Ovary (tissue), 9 donors: ENCODE results near the gene AGBL4. TPM values are rescaled to one million over a fixed set of nuclear protein-coding genes. Genes with fewer than 3 reads are reported as not detected.

Experiments
- DNase-seq, 5 donors: peaks; one replicate each; pipeline ENCODE4 v3.0.0-alpha.2; 2019 to 2020
- H3K27ac ChIP-seq, 2 donors: fragments of 200-600 bp; one replicate each; pipeline versions ENCODE4 v1.5.1 to v1.8.0; 2019 to 2022
- H3K27me3 ChIP-seq: fragments of 200-600 bp; one replicate; pipeline ENCODE4 v1.8.0; 2022
- H3K36me3 ChIP-seq: fragments of 200-600 bp; sonication (generic); one replicate; pipeline ENCODE4 v1.5.1; 2019
- H3K4me1 ChIP-seq: one replicate; pipeline ENCODE4 v1.8.1; 2013; ENCODE audit warnings: mild to moderate bottlenecking, moderate library complexity; ENCODE audit not compliant: insufficient read depth
- H3K4me3 ChIP-seq: fragments of 200-600 bp; sonication (generic); one replicate; pipeline ENCODE4 v1.5.1; 2017
- H3K9me3 ChIP-seq, 2 donors: fragments of 200-600 bp in 1 of 2; sonication (generic) in 1 of 2; one replicate each; pipeline versions ENCODE4 v1.5.1 to v1.8.1; 2013 to 2019; ENCODE audit warnings: mild to moderate bottlenecking in 1 of 2, moderate library complexity in 1 of 2
- CTCF ChIP-seq, 3 donors: fragments of 450-650 bp in 2 of 3; fragments of 200-600 bp in 1 of 3; IDR thresholded peaks; one replicate each; pipeline versions ENCODE4 v1.5.1 to v1.8.0; 2016 to 2022; ENCODE audit warnings: antibody characterized with exemption in 3 of 3, mild to moderate bottlenecking in 1 of 3
- EP300 ChIP-seq: sonication (generic); formaldehyde crosslinking; IDR thresholded peaks from one replicate; pipeline ENCODE4 v1.6.1; 2017; ENCODE audit warnings: antibody characterized with exemption
- POLR2A ChIP-seq: fragments of 450-650 bp; IDR thresholded peaks from one replicate; pipeline ENCODE4 v1.6.1; 2017; ENCODE audit warnings: antibody characterized with exemption, mild to moderate bottlenecking, moderate library complexity
- WGBS, 3 donors: extraction: QIAGEN DNeasy Blood & Tissue Kit in 1 of 3; methylation state at CpG; one replicate each; pipeline versions ENCODE4 v1.1.5 to v1.1.7; 2013 to 2017; 5-methylcytosine and 5-hydroxymethylcytosine counted together
- intact Hi-C, 4 donors: fragments of 100-400 bp; cut with DNase I; formaldehyde crosslinking; loops; one replicate each; pipeline versions ENCODE4 v1.11.0 to v1.15.1; 2022 to 2023
- polyA plus RNA-seq, 2 donors: library from polyadenylated mRNA; stranded (reverse); fragments of 200-250 nt in 1 of 2; fragments of 350-450 nt in 1 of 2; fragmentation: Illumina TruSeq in 1 of 2; extraction: RNeasy Lipid Tissue Mini Kit (QIAGEN cat#74804) in 1 of 2; gene quantifications; one replicate each; pipeline ENCODE4 v1.2.3, GENCODE V29; 2013 to 2014
- total RNA-seq, 7 donors: library from RNA; depleted of rRNA in 2 of 7; stranded (reverse); fragments of >200 nt in 2 of 7; fragmentation: NEBNext Ultra II Directional in 3 of 7; extraction: Animal tissue kit (Norgen Biotek cat#: 25700) in 3 of 7; gene quantifications; one replicate each; pipeline versions ENCODE4 v1.1.0 to v1.2.4, GENCODE V29; 2016 to 2023
- donor health status: DM: no; HTN: no; CAD: no; lungs with moderate emphysema.
- donor health status: DM: no; HTN: no; CAD: no.
- donor health status: Bipolar disorder and iron deficiency.
- donor health status: DM: yes; HTN: yes; CAD: no.
- donor health status: DM: no; HTN: no; CAD: no.
- donor health status: DM: yes; HTN: yes; CAD: no.

The AGBL4 gene
- total and polyA plus RNA-seq, 9 donors = 0.15 to 6.2 (median 0.64) TPM

- intact Hi-C loops = no loop called here
- WGBS, 3 donors = 79 to 93% (median 85%) methylated on average over 2 of the region's 2 CpGs
- no peaks in the 10 kb centered on the region for H3K4me1 ChIP-seq
- no peaks in the 10 kb centered on the region for H3K9me3 ChIP-seq
- H3K27ac ChIP-seq = no peak overlapping the region
- no peak for DNase-seq
- H3K36me3 ChIP-seq = no peaks in the 10 kb centered on the region
- no peak overlapping the region for H3K4me3 ChIP-seq
- H3K27me3 ChIP-seq = no peaks in the 10 kb centered on the region
- TF ChIP-seq POLR2A = no peak
These were observed 1465.4 kb downstream of the AGBL4 start for GRCh38 chr1:48558366-48558765.

- intact Hi-C loops = no loop called here
- TF ChIP-seq EP300 = no peak
- TF ChIP-seq CTCF (IDR thresholded peaks at IDR 0.05) = no peak
- no peak for TF ChIP-seq POLR2A
- H3K27ac ChIP-seq = no peak overlapping the region
- H3K4me1 ChIP-seq = no peaks in the 10 kb centered on the region
- WGBS, 3 donors = 49 to 59% (median 56%) methylated on average over 5 of the region's 5 CpGs
- H3K4me3 ChIP-seq = no peak overlapping the region
- no peaks in the 10 kb centered on the region for H3K9me3 ChIP-seq
- H3K36me3 ChIP-seq = no peaks in the 10 kb centered on the region
- no peak for DNase-seq
- no peaks in the 10 kb centered on the region for H3K27me3 ChIP-seq
These were observed 1467.4 kb downstream of the AGBL4 start for GRCh38 chr1:48556186-48556850.

- no peaks in the 10 kb centered on the region for H3K4me1 ChIP-seq
- intact Hi-C loops = no loop called here
- H3K27ac ChIP-seq = no peak overlapping the region
- TF ChIP-seq POLR2A (no peak), CTCF (IDR thresholded peaks at IDR 0.05) (no peak), EP300 (no peak)
- no peaks in the 10 kb centered on the region for H3K9me3 ChIP-seq
- H3K36me3 ChIP-seq = no peaks in the 10 kb centered on the region
- DNase-seq = no peak
- H3K27me3 ChIP-seq = no peaks in the 10 kb centered on the region
- H3K4me3 ChIP-seq = no peak overlapping the region
- 72 to 80% (median 72%) methylated on average over 2 of the region's 2 CpGs for WGBS, 3 donors
These were observed 1468.5 kb downstream of the AGBL4 start for GRCh38 chr1:48555271-48555670.

- intact Hi-C loops = no loop called here
- no peaks in the 10 kb centered on the region for H3K27me3 ChIP-seq
- H3K36me3 ChIP-seq = no peaks in the 10 kb centered on the region
- no peaks in the 10 kb centered on the region for H3K4me1 ChIP-seq
- no peak overlapping the region for H3K4me3 ChIP-seq
- H3K9me3 ChIP-seq = no peaks in the 10 kb centered on the region
- H3K27ac ChIP-seq = no peak overlapping the region
- DNase-seq = no peak
- 56 to 67% (median 57%) methylated on average over 5 of the region's 5 CpGs for WGBS, 3 donors
- no peak for TF ChIP-seq POLR2A
- no peak for TF ChIP-seq CTCF (IDR thresholded peaks at IDR 0.05)
- TF ChIP-seq EP300 = no peak
These were observed 1470.7 kb downstream of the AGBL4 start for GRCh38 chr1:48552903-48553606.

GRCh38 chr1:48552420-48552819 lies 1471.3 kb downstream of the AGBL4 start:
- intact Hi-C loops = no loop called here
- no peak for DNase-seq
- no peaks in the 10 kb centered on the region for H3K36me3 ChIP-seq
- TF ChIP-seq POLR2A (no peak), EP300 (no peak), CTCF (IDR thresholded peaks at IDR 0.05) (no peak)
- no peaks in the 10 kb centered on the region for H3K9me3 ChIP-seq
- H3K4me1 ChIP-seq = no peaks in the 10 kb centered on the region
- H3K4me3 ChIP-seq = no peak overlapping the region
- no peaks in the 10 kb centered on the region for H3K27me3 ChIP-seq
- no peak overlapping the region for H3K27ac ChIP-seq
- 22 to 40% (median 26%) methylated on average over 1 of the region's 1 CpG for WGBS, 3 donors
